K562 (cell line): ENCODE data around the gene GPR4. TPM values are rescaled to one million over a fixed set of nuclear protein-coding genes. Genes with fewer than 3 reads are reported as not detected.

Experiments
- CREM ChIP-seq: IDR thresholded peaks from 2 replicates; pipeline ENCODE4 v1.6.1; 2014; ENCODE audit warnings: antibody characterized with exemption, low read depth
- TCF7 ChIP-seq: sonication (generic); IDR thresholded peaks from 2 replicates; pipeline ENCODE4 v1.6.1; 2016; ENCODE audit warnings: antibody characterized with exemption, borderline replicate concordance
- polyA plus RNA-seq, 8 experiments: library from polyadenylated mRNA; depleted of rRNA in 4 of 8; stranded (reverse) in 5 of 8; unstranded in 3 of 8; fragments of >200 nt; fragmentation: Nextera tagmentation in 2 of 8; fragmentation: Illumina TruSeq in 1 of 8; extraction: Ambion mirVana in 2 of 8; extraction: Trizol in 1 of 8; gene quantifications; 2 replicates each; pipeline versions ENCODE4 v1.2.1 to v1.2.3, GENCODE V29; 2011 to 2014; ENCODE audit warnings: inconsistent platforms in 1 of 8, missing spikeins in 1 of 8
- total RNA-seq, 7 experiments: library from RNA; depleted of rRNA in 6 of 7; stranded (reverse); fragments of >200 nt in 6 of 7; fragmentation: Illumina TruSeq in 2 of 7; extraction: Trizol in 2 of 7; gene quantifications; 2 replicates each; pipeline versions ENCODE4 v1.2.1 to v1.2.3, GENCODE V29; 2011 to 2021; ENCODE audit warnings: low replicate concordance in 1 of 7
- TF ChIP-seq, protein P1 (sequence below), 2 experiments: fragments of 450-650 bp in 1 of 2; sonication (generic) in 1 of 2; formaldehyde crosslinking in 1 of 2; IDR thresholded peaks; 2 replicates each; pipeline versions ENCODE4 v1.7.1 to v1.9.0; 2016 to 2022; ENCODE audit warnings: inconsistent platforms in 1 of 2, mild to moderate bottlenecking in 1 of 2, missing genetic modification reagents in 1 of 2
- TF ChIP-seq, protein P2 (sequence below), 2 experiments: IDR thresholded peaks; 2 replicates each; pipeline ENCODE4 v1.6.1; 2012; ENCODE audit warnings: improper control_type of control experiment in 2 of 2, low read depth in 2 of 2, low read length in 2 of 2, borderline replicate concordance in 1 of 2
- TF ChIP-seq, protein P3 (sequence below): sonication (generic); formaldehyde crosslinking; IDR thresholded peaks from 2 replicates; pipeline ENCODE4 v1.8.0; 2022; ENCODE audit warnings: mild to moderate bottlenecking, missing genetic modification reagents
- TF ChIP-seq, protein P4 (sequence below): conservative IDR thresholded peaks from 2 replicates; pipeline ENCODE4 v1.6.1; 2011; ENCODE audit warnings: low read depth, mild to moderate bottlenecking, low read length; ENCODE audit not compliant: control insufficient read depth

Gene GPR4
- total and polyA plus RNA-seq, 9 of the 15 experiments (the other 6 are each of a cell fraction or from before 2014, with no cell fraction given) = 0.03 to 0.09 (median 0.04) TPM; not detected in 5

DNA sequence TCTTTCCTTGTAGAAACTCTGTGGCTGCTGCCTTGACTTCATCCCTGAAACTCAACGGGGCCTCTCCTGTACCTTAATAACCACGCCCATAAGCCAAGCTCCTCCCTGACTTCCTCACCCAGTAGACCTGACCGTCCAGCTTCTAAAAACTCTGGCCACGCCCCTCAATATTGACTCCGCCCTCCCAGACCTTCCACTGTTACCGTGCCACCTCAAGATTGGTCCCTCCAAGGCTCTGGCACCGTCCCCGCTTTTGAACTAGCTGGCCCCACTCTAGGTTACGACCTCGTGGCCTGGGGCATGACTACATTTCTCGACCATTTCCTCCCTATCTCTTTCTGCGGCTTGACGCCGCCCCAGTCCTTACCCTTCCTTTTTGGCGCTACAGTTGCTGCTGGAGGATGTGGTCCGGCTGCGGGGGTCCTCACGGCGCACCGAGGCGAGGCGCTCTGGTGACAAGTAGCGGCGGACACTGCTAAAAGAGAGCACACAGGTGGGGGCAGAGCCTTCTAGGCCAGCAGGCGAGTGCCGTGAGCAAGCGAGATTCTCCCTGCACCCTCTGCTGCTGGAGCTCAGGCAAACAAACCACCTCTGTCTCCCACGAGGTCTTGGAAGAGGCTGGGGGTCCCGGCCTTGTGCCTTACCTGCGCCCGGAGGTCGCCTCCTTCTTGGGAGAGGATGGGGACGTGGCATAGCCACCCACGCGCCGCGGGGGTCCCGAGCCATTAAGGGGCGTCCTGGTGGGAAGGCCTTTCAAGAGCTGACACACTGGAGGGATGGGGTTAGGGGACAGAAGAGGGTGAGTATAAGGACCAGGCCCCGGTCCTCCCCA, 39.5 kb upstream of the GPR4 start (continued):
- TF ChIP-seq, protein P1, sequence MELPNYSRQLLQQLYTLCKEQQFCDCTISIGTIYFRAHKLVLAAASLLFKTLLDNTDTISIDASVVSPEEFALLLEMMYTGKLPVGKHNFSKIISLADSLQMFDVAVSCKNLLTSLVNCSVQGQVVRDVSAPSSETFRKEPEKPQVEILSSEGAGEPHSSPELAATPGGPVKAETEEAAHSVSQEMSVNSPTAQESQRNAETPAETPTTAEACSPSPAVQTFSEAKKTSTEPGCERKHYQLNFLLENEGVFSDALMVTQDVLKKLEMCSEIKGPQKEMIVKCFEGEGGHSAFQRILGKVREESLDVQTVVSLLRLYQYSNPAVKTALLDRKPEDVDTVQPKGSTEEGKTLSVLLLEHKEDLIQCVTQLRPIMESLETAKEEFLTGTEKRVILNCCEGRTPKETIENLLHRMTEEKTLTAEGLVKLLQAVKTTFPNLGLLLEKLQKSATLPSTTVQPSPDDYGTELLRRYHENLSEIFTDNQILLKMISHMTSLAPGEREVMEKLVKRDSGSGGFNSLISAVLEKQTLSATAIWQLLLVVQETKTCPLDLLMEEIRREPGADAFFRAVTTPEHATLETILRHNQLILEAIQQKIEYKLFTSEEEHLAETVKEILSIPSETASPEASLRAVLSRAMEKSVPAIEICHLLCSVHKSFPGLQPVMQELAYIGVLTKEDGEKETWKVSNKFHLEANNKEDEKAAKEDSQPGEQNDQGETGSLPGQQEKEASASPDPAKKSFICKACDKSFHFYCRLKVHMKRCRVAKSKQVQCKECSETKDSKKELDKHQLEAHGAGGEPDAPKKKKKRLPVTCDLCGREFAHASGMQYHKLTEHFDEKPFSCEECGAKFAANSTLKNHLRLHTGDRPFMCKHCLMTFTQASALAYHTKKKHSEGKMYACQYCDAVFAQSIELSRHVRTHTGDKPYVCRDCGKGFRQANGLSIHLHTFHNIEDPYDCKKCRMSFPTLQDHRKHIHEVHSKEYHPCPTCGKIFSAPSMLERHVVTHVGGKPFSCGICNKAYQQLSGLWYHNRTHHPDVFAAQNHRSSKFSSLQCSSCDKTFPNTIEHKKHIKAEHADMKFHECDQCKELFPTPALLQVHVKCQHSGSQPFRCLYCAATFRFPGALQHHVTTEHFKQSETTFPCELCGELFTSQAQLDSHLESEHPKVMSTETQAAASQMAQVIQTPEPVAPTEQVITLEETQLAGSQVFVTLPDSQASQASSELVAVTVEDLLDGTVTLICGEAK (IDR thresholded peaks at IDR 0.05) = peak; percentile 65
- TF ChIP-seq, protein P1 (CRISPR knock-in tag; IDR thresholded peaks at IDR 0.05) = no peak
- TF ChIP-seq, protein P2, sequence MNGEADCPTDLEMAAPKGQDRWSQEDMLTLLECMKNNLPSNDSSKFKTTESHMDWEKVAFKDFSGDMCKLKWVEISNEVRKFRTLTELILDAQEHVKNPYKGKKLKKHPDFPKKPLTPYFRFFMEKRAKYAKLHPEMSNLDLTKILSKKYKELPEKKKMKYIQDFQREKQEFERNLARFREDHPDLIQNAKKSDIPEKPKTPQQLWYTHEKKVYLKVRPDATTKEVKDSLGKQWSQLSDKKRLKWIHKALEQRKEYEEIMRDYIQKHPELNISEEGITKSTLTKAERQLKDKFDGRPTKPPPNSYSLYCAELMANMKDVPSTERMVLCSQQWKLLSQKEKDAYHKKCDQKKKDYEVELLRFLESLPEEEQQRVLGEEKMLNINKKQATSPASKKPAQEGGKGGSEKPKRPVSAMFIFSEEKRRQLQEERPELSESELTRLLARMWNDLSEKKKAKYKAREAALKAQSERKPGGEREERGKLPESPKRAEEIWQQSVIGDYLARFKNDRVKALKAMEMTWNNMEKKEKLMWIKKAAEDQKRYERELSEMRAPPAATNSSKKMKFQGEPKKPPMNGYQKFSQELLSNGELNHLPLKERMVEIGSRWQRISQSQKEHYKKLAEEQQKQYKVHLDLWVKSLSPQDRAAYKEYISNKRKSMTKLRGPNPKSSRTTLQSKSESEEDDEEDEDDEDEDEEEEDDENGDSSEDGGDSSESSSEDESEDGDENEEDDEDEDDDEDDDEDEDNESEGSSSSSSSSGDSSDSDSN (IDR thresholded peaks at IDR 0.05; ENCODE audit: borderline replicate concordance in 1 of 2, low read depth in 2 of 2, low read length in 2 of 2) = no peak
- 0 out of 2 replicates have a peak, but pooled peaks have one; percentile 5 for TF ChIP-seq CREM
- TF ChIP-seq, protein P3, sequence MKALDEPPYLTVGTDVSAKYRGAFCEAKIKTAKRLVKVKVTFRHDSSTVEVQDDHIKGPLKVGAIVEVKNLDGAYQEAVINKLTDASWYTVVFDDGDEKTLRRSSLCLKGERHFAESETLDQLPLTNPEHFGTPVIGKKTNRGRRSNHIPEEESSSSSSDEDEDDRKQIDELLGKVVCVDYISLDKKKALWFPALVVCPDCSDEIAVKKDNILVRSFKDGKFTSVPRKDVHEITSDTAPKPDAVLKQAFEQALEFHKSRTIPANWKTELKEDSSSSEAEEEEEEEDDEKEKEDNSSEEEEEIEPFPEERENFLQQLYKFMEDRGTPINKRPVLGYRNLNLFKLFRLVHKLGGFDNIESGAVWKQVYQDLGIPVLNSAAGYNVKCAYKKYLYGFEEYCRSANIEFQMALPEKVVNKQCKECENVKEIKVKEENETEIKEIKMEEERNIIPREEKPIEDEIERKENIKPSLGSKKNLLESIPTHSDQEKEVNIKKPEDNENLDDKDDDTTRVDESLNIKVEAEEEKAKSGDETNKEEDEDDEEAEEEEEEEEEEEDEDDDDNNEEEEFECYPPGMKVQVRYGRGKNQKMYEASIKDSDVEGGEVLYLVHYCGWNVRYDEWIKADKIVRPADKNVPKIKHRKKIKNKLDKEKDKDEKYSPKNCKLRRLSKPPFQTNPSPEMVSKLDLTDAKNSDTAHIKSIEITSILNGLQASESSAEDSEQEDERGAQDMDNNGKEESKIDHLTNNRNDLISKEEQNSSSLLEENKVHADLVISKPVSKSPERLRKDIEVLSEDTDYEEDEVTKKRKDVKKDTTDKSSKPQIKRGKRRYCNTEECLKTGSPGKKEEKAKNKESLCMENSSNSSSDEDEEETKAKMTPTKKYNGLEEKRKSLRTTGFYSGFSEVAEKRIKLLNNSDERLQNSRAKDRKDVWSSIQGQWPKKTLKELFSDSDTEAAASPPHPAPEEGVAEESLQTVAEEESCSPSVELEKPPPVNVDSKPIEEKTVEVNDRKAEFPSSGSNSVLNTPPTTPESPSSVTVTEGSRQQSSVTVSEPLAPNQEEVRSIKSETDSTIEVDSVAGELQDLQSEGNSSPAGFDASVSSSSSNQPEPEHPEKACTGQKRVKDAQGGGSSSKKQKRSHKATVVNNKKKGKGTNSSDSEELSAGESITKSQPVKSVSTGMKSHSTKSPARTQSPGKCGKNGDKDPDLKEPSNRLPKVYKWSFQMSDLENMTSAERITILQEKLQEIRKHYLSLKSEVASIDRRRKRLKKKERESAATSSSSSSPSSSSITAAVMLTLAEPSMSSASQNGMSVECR = peak; percentile 71
- TF ChIP-seq, protein P4, sequence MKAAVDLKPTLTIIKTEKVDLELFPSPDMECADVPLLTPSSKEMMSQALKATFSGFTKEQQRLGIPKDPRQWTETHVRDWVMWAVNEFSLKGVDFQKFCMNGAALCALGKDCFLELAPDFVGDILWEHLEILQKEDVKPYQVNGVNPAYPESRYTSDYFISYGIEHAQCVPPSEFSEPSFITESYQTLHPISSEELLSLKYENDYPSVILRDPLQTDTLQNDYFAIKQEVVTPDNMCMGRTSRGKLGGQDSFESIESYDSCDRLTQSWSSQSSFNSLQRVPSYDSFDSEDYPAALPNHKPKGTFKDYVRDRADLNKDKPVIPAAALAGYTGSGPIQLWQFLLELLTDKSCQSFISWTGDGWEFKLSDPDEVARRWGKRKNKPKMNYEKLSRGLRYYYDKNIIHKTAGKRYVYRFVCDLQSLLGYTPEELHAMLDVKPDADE = 0 out of 2 replicates have a peak, but pooled peaks have one; percentile 21
- TF ChIP-seq TCF7 = no peak
